GM13976 (cell line): ENCODE measurements around the gene ERI2.

Experiments
- DNase-seq: peaks from one replicate; pipeline ENCODE4 v3.0.0; 2012; ENCODE audit warnings: low spot score
- CTCF ChIP-seq: IDR thresholded peaks from 2 replicates; pipeline ENCODE4 v1.5.1; 2012; ENCODE audit warnings: borderline replicate concordance, mild to moderate bottlenecking; ENCODE audit not compliant: insufficient read depth; ENCODE audit errors: extremely low read depth, missing control alignments, control extremely low read depth
- in situ Hi-C: fragments of 300-500 bp; cut with MboI; formaldehyde crosslinking; loops from one replicate; pipeline ENCODE4 v1.12.0; 2022; ENCODE audit warnings: low sequenced_read_pairs, mixed read lengths, inconsistent platforms; ENCODE audit not compliant: unreplicated experiment

Gene ERI2

GRCh38 chr16:20850981-20851380 is 44.7 kb upstream of the ERI2 start:
- no peak for TF ChIP-seq CTCF
- in situ Hi-C loops, result loop anchor here (5.0 kb wide), 1 partner anchor 231 kb away; no protein-coding TSS in a partner anchor
- no peak for DNase-seq

GRCh38 chr16:20849589-20850390 is 43.5 kb upstream of the ERI2 start:
- TF ChIP-seq CTCF, result peak; percentile 89
- in situ Hi-C loops, result loop anchor here (5.0 kb wide), 1 partner anchor 233 kb away; no protein-coding TSS in a partner anchor
- peak; percentile 36 for DNase-seq

GRCh38 chr16:20847550-20847949 is 41.3 kb upstream of the ERI2 start:
- no peak for TF ChIP-seq CTCF
- in situ Hi-C loops, result no loop called here
- DNase-seq, result no peak

- no peak for TF ChIP-seq CTCF
- DNase-seq, result no peak
- in situ Hi-C loops, result no loop called here
These were observed 40.3 kb upstream of the ERI2 start for GRCh38 chr16:20846551-20846950.

- in situ Hi-C loops, result no loop called here
- TF ChIP-seq CTCF, result no peak
These were observed 39.8 kb upstream of the ERI2 start for GRCh38 chr16:20846030-20846429.

GRCh38 chr16:20844588-20844987 is 38.3 kb upstream of the ERI2 start:
- in situ Hi-C loops, result no loop called here
- TF ChIP-seq CTCF, result no peak
- no peak for DNase-seq

More at GRCh38 chr16:20846030-20846429, 39.8 kb upstream of the ERI2 start:
- no peak for DNase-seq
